Vagina (tissue), 2 donors: ENCODE data around the gene ITFG1.

ENCODE experiments used
- CTCF ChIP-seq, 3 experiments: fragments of 450-650 bp in 2 of 3; fragments of 200-600 bp in 1 of 3; sonication (generic) in 1 of 3; IDR thresholded peaks; one replicate each; pipeline ENCODE4 v1.5.1; 2017 to 2019; ENCODE audit warnings: antibody characterized with exemption in 3 of 3, mild to moderate bottlenecking in 2 of 3, moderate library complexity in 2 of 3
- POLR2A ChIP-seq, 2 donors: fragments of 450-650 bp; IDR thresholded peaks; one replicate each; pipeline ENCODE4 v1.6.1; 2017; ENCODE audit warnings: antibody characterized with exemption in 2 of 2, mild to moderate bottlenecking in 2 of 2, moderate library complexity in 2 of 2
- POLR2AphosphoS5 ChIP-seq, 2 donors: sonication (generic); formaldehyde crosslinking; IDR thresholded peaks; one replicate each; pipeline ENCODE4 v1.9.0; 2017; ENCODE audit warnings: antibody characterized with exemption in 2 of 2, mild to moderate bottlenecking in 2 of 2, low read depth in 1 of 2; ENCODE audit not compliant: insufficient read depth in 1 of 2

DNA sequence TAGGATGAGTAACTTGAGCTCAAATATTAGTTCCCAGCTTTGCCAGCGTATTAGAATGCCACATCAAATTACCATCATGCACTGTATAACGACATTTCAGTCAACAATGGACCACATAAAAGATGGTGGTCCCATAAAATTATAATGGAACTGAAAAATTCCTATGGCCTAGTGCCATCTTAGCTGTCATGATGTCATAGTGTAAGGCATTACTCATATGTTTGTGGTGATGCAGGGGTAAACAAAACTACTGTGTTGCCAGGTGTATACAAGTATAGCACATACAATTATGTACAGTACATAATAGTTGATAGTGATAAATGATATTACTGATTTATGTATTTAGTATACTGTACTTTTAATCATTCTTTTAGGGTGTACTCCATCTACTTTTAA is 262.7 kb downstream of the ITFG1 start:
- no peak for TF ChIP-seq POLR2A (IDR thresholded peaks at IDR 0.05)
- TF ChIP-seq CTCF (IDR thresholded peaks at IDR 0.05), result no peak
- TF ChIP-seq POLR2AphosphoS5 (IDR thresholded peaks at IDR 0.05; ENCODE audit: insufficient read depth in 1 of 2, low read depth in 1 of 2), result no peak
